ENCODE measurements around the gene SRPK2. TPM values are rescaled to one million over a fixed set of nuclear protein-coding genes. Genes with fewer than 3 reads are reported as not detected.
"Not testable (repeated sequence)": the region's sequence is repeated elsewhere in the genome, so short reads cannot be mapped to it uniquely, and the experiment has no call there.

The SRPK2 gene
- total RNA-seq, 1 experiment from 2014 or later: 40.3 TPM

DNA sequence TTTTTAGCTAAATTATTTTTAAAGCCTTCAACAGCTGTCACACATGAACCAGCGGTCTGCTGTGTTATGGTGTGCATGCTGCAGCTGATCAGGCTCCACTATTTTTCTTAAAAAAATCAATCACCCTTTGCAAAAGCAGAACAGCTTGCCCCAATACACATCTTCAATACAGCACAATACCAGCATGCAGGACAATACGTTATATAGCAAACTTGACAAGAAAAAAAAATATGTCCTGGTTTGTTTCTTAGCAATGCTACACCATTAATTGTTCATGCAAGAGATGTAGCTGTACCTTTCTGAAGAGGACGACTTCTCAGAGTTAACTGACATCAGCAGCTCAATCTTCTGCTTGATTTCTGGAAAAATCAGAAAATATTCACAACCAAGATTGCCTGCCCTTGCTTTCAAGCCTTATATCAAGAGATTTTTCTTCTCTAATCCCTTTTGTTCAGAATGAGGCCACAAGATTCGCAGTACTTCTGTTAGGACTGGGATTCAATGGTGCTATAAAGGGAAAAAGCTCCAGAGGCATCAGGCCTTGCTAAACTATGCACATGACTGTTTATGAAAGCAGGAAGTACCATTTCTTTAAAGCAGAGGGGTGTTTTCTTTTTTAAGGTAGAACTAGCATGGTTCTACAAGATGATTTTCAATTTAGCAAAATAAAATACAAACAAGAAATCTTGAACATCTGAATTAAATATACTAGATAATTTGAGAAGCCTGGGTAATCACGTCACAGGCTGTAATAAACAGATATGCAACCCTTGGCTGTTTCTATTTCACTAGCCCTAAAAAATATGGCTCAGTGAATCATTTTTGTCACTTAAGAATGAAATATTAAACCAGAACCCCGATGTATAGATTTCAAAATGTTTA, 120.0 kb downstream of the SRPK2 start:
- Histone ChIP-seq H3K4me1 (replicated peaks) (peaks cover 26% of the 10 kb centered on the region), H3K4me3 (no peak overlapping the region), H3K36me3 (no peaks in the 10 kb centered on the region), H3K9me3 (replicated peaks) (no peaks in the 10 kb centered on the region), H3K27ac (peak overlapping the region; percentile 39), H3K27me3 (replicated peaks) (no peaks in the 10 kb centered on the region)
- DNase-seq (ENCODE audit: low read depth in 1 of 2, low spot score in 2 of 2): peak in 1 of 2 experiments; percentile 43

DNA sequence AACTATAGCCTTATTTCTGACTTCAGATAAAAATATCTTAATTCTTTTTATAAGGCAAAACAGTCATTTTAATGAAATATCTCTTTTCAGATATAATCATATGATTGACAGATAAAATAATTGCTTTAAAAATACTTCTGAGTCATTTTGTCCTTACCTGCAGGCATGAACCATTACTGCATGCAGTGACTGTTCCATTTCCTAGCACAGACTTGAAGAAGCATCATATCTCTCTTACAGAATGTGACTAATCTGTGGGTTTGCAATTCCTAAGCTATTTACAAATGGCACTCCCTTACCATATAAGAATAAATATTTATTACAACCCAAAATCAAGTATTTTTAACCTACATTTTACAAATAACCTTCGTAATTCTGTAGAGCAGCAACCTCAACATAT, 120.7 kb downstream of the SRPK2 start:
- no peaks in the 10 kb centered on the region for H3K36me3 ChIP-seq
- DNase-seq (ENCODE audit: low read depth in 1 of 2, low spot score in 2 of 2): peak in 1 of 2 experiments; percentile 25
- no peaks in the 10 kb centered on the region for H3K27me3 ChIP-seq (replicated peaks)
- no peaks in the 10 kb centered on the region for H3K9me3 ChIP-seq (replicated peaks)
- no peak overlapping the region for H3K4me3 ChIP-seq
- peak overlapping the region; percentile 39 for H3K27ac ChIP-seq
- H3K4me1 ChIP-seq (replicated peaks): peaks cover 26% of the 10 kb centered on the region

DNA sequence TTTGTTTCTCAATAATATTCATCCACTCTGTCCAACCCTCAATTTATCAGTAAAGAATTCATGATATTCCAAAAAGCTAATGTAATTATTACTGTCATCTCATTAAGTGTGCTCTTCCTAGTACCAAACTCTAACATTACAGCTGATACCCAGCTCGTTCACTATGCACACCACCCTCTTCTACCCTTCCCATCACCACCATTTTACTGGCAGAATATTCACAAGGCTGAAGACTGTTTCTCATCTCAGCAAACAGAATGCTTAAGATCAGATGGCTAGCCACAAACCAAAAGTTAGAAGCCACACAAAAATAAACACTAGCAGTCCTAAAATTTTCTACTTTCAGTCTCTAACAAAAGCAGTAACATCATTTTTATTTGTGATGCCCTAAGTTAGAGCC, 121.5 kb downstream of the SRPK2 start:
- no peaks in the 10 kb centered on the region for H3K36me3 ChIP-seq
- H3K27me3 ChIP-seq (replicated peaks): no peaks in the 10 kb centered on the region
- H3K4me3 ChIP-seq: no peak overlapping the region
- no peaks in the 10 kb centered on the region for H3K9me3 ChIP-seq (replicated peaks)
- DNase-seq (ENCODE audit: low read depth in 1 of 2, low spot score in 2 of 2): peak in 1 of 2 experiments; percentile 19
- peaks cover 26% of the 10 kb centered on the region for H3K4me1 ChIP-seq (replicated peaks)
- no peak overlapping the region for H3K27ac ChIP-seq

- no peak overlapping the region for H3K4me3 ChIP-seq
- no peaks in the 10 kb centered on the region for H3K9me3 ChIP-seq (replicated peaks)
- no peaks in the 10 kb centered on the region for H3K27me3 ChIP-seq (replicated peaks)
- H3K36me3 ChIP-seq: no peaks in the 10 kb centered on the region
- peaks cover 26% of the 10 kb centered on the region for H3K4me1 ChIP-seq (replicated peaks)
- H3K27ac ChIP-seq: no peak overlapping the region
- no peak for DNase-seq (ENCODE audit: low read depth in 1 of 2, low spot score in 2 of 2)
Observed at GRCh38 chr7:105264707-105265106, 124.0 kb downstream of the SRPK2 start.

DNA sequence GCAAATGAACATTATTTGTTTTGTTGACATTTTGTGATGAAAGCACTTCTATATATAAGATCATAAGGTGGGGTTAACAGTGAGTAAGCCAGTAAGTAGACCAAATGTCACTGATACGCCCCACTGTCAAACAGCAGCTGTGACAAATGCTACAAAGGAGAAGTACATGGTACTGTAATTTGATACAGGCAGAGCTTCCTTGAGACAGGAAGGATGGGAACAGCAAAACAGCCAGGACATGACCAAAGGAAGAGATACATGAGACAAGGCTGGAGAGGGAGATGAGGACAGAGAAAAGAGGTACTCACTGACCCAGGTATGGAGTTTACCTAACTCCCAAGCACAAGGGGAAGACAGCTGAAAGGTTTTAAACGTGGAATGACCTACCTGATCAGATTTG, 127.0 kb downstream of the SRPK2 start:
- Histone ChIP-seq H3K27ac (no peak overlapping the region), H3K36me3 (no peaks in the 10 kb centered on the region), H3K9me3 (replicated peaks) (no peaks in the 10 kb centered on the region), H3K4me1 (replicated peaks) (no peaks in the 10 kb centered on the region; the same call in 1 of the 2 replicates), H3K4me3 (no peak overlapping the region), H3K27me3 (replicated peaks) (no peaks in the 10 kb centered on the region)
- no peak for DNase-seq (ENCODE audit: low read depth in 1 of 2, low spot score in 2 of 2)

DNA sequence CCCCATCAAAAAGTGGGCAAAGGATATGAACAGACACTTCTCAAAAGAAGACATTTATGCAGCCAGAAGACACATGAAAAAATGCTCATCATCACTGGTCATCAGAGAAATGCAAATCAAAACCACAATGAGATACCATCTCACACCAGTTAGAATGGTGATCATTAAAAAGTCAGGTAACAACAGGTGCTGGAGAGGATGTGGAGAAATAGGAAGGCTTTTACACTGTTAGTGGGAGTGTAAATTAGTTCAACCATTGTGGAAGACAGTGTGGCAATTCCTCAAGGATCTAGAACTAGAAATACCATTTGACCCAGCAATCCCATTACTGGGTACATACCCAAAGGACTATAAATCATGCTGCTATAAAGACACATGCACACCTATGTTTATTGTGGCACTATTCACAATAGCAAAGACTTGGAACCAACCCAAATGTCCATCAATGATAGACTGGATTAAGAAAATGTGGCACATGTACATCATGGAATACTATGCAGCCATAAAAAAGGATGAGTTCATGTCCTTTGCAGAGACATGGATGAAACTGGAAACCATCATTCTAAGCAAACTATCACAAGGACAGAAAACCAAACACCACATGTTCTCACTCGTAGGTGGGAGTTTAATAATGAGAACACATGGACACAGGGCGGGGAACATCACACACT, 128.4 kb downstream of the SRPK2 start:
- DNase-seq (ENCODE audit: low read depth in 1 of 2, low spot score in 2 of 2); H3K9me3 ChIP-seq (replicated peaks); H3K27me3 ChIP-seq (replicated peaks); H3K4me3 ChIP-seq; H3K36me3 ChIP-seq; H3K27ac ChIP-seq; H3K4me1 ChIP-seq (replicated peaks): not testable (repeated sequence)

DNA sequence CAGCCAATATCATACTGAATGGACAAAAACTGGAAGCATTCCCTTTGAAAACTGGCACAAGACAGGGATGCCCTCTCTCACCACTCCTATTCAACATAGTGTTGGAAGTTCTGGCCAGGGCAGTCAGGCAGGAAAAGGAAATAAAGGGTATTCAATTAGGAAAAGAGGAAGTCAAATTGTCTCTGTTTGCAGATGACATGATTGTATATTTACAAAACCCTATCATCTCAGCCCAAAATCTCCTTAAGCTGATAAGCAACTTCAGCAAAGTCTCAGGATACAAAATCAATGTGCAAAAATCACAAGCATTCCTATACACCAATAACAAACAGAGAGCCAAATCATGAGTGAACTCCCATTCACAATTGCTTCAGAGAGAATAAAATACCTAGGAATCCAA, 129.8 kb downstream of the SRPK2 start:
- not testable (repeated sequence) for DNase-seq (ENCODE audit: low read depth in 1 of 2, low spot score in 2 of 2); H3K27ac ChIP-seq; H3K36me3 ChIP-seq; H3K9me3 ChIP-seq (replicated peaks); H3K27me3 ChIP-seq (replicated peaks); H3K4me3 ChIP-seq; H3K4me1 ChIP-seq (replicated peaks)

DNA sequence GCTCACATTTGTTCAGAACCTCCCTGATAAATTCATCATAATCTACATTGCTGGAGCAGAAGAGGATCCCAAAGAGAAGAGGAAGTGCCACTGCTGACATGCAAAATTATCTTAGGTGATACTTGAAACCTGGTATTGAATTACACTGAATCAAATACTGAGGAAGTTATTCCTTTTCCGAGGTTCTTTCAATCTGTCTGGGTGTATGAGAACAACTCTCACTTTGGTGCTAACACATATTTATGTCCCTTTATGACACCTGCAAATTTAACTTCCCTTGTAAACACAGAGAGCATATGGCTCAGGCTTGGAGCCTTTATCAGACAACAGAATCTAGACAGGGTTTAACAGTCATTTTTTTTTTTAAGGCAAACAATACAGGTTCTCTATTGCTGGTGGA, 131.4 kb downstream of the SRPK2 start:
- DNase-seq (ENCODE audit: low read depth in 1 of 2, low spot score in 2 of 2): no peak
- no peaks in the 10 kb centered on the region for H3K36me3 ChIP-seq
- no peaks in the 10 kb centered on the region; the same call in 1 of the 2 replicates for H3K4me1 ChIP-seq (replicated peaks)
- H3K27ac ChIP-seq: no peak overlapping the region
- no peaks in the 10 kb centered on the region for H3K27me3 ChIP-seq (replicated peaks)
- no peaks in the 10 kb centered on the region for H3K9me3 ChIP-seq (replicated peaks)
- H3K4me3 ChIP-seq: no peak overlapping the region

DNA sequence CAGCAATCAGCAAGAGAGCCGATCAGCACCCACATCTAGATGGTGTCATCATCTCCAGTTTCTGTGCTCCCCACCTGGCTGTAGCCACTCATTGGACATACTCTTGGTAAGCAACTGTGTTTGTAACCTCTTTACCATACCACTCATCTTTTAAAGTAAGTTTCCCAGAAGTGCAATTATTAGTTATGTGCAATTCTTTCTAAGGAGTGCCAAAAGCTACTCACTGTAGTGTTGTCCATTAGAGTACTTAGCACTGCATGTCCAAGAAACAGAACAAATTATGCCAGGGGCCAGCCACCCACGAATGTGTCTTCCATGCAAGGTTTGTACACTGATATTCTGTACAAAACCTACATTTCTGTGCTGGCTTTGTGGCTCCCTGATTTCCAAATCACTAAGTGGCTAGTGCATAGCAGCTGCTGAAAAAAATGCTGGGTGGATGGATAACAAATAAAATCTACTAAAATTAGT, 131.9 kb downstream of the SRPK2 start:
- Histone ChIP-seq H3K36me3 (no peaks in the 10 kb centered on the region), H3K9me3 (replicated peaks) (no peaks in the 10 kb centered on the region), H3K4me3 (no peak overlapping the region), H3K4me1 (replicated peaks) (no peaks in the 10 kb centered on the region; the same call in 1 of the 2 replicates), H3K27ac (no peak overlapping the region), H3K27me3 (replicated peaks) (no peaks in the 10 kb centered on the region)
- DNase-seq (ENCODE audit: low read depth in 1 of 2, low spot score in 2 of 2): no peak

DNA sequence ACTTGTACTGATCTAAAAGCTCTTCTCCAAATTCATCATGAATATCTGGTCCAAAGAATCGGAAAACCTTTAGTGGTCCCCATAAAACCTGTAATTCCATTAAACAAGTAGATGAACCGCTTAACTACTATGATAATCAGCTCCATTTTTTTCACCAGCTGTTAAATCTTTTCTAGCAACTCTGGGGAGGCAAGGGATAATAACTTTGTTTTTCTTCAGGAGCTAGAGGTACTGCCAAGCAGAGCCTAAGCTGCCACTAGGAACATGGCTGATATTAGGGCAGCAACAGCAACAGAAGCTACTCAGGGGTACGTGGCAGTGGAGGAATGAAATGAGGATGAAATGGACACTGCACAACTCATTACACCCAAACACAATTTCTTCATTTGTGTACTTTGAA, 138.0 kb downstream of the SRPK2 start:
- Histone ChIP-seq H3K36me3 (no peaks in the 10 kb centered on the region), H3K27ac (no peak overlapping the region), H3K4me1 (replicated peaks) (no peaks in the 10 kb centered on the region), H3K9me3 (replicated peaks) (no peaks in the 10 kb centered on the region), H3K27me3 (replicated peaks) (no peaks in the 10 kb centered on the region), H3K4me3 (no peak overlapping the region)
- no peak for DNase-seq (ENCODE audit: low read depth in 1 of 2, low spot score in 2 of 2)

GRCh38 chr7:105250239-105250638, 138.5 kb downstream of the SRPK2 start:
- no peak overlapping the region for H3K4me3 ChIP-seq
- no peak for DNase-seq (ENCODE audit: low read depth in 1 of 2, low spot score in 2 of 2)
- no peaks in the 10 kb centered on the region for H3K4me1 ChIP-seq (replicated peaks)
- H3K27me3 ChIP-seq (replicated peaks): no peaks in the 10 kb centered on the region
- H3K9me3 ChIP-seq (replicated peaks): no peaks in the 10 kb centered on the region
- no peak overlapping the region for H3K27ac ChIP-seq
- H3K36me3 ChIP-seq: no peaks in the 10 kb centered on the region

GRCh38 chr7:105249216-105249615, 139.5 kb downstream of the SRPK2 start:
- Histone ChIP-seq H3K4me1 (replicated peaks) (no peaks in the 10 kb centered on the region), H3K9me3 (replicated peaks) (no peaks in the 10 kb centered on the region), H3K27ac (no peak overlapping the region), H3K4me3 (no peak overlapping the region), H3K27me3 (replicated peaks) (no peaks in the 10 kb centered on the region), H3K36me3 (no peaks in the 10 kb centered on the region)
- no peak for DNase-seq (ENCODE audit: low read depth in 1 of 2, low spot score in 2 of 2)

DNA sequence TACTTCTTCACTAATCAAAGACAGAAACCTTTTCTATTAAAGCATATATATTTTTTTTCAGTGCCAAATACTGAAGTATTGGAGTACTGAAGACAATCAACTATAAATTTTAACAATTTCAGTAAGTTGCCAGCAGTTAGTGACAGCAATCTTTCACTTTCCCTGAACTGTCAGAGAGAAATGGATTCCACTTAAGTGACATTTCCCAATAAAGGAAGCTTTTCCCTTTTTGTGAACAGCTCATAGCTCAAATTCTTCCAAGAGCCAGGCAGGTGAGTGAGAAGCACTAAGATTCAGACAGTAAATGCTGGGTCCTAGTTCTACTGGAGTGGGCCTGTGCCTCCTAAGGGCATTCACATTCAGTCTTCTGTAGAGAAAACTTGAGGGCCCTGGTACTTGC, 142.0 kb downstream of the SRPK2 start:
- Histone ChIP-seq H3K27me3 (replicated peaks) (no peaks in the 10 kb centered on the region), H3K27ac (no peak overlapping the region), H3K36me3 (no peaks in the 10 kb centered on the region), H3K9me3 (replicated peaks) (no peaks in the 10 kb centered on the region), H3K4me1 (replicated peaks) (no peaks in the 10 kb centered on the region), H3K4me3 (no peak overlapping the region)
- no peak for DNase-seq (ENCODE audit: low read depth in 1 of 2, low spot score in 2 of 2)

DNA sequence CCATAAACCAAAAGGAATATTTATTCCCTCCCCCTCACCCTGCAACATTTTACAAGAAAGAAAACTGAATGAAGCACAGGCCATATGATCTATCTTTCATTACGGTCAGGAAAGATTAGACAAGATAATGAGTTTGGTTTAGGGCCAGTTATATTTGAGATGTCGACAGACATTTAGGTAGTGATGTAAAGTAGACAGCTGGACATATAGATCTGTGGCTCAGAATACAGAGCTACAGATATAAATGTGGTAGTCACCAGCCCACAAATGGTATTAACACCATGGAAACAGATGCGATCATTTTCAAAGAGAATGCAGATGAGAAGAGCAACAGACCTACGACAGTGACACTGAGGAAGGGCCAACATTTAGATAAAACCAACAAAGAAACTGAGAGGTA, 142.5 kb downstream of the SRPK2 start:
- H3K36me3 ChIP-seq: no peaks in the 10 kb centered on the region
- no peaks in the 10 kb centered on the region for H3K27me3 ChIP-seq (replicated peaks)
- no peak for DNase-seq (ENCODE audit: low read depth in 1 of 2, low spot score in 2 of 2)
- no peak overlapping the region for H3K27ac ChIP-seq
- H3K4me3 ChIP-seq: no peak overlapping the region
- no peaks in the 10 kb centered on the region for H3K9me3 ChIP-seq (replicated peaks)
- H3K4me1 ChIP-seq (replicated peaks): no peaks in the 10 kb centered on the region

Data from SJSA1 (cell line).